Measurements from ENCODE around the gene VIT.

VIT gene

DNA sequence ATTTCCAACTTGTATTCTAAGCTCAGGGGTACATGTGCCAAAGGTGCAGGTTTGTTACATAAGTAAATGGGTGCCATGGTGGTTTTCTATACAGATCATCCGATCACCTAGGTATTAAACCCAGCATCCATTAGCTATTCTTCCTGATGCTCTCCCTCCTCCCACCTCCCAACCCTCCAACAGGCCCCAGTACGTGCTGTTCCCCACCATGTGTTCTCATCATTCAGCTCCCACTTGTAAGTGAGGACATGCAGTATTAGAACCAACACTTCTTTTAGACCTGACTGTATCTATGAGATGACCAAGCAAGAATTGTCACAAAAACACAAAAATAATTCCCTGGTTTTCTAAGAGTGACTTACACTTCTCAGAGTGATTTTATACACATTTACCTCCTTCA lies 83.0 kb downstream of the VIT start:
- DNase-seq (ENCODE audit: low read depth in 2 of 2), result no peak
- TF ChIP-seq, protein P1, sequence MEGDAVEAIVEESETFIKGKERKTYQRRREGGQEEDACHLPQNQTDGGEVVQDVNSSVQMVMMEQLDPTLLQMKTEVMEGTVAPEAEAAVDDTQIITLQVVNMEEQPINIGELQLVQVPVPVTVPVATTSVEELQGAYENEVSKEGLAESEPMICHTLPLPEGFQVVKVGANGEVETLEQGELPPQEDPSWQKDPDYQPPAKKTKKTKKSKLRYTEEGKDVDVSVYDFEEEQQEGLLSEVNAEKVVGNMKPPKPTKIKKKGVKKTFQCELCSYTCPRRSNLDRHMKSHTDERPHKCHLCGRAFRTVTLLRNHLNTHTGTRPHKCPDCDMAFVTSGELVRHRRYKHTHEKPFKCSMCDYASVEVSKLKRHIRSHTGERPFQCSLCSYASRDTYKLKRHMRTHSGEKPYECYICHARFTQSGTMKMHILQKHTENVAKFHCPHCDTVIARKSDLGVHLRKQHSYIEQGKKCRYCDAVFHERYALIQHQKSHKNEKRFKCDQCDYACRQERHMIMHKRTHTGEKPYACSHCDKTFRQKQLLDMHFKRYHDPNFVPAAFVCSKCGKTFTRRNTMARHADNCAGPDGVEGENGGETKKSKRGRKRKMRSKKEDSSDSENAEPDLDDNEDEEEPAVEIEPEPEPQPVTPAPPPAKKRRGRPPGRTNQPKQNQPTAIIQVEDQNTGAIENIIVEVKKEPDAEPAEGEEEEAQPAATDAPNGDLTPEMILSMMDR (IDR thresholded peaks at IDR 0.05; ENCODE audit: low read depth, low read length), result no peak
- H3K4me3 ChIP-seq (replicated peaks in 1 of 2; ENCODE audit: low read depth in 2 of 2, low read length in 2 of 2), result no peak overlapping the region

GRCh38 chr2:36780231-36780839 lies 83.8 kb downstream of the VIT start:
- peak overlapping the region; percentile 9 to 26 for H3K4me3 ChIP-seq (replicated peaks in 1 of 2; ENCODE audit: low read depth in 2 of 2, low read length in 2 of 2)
- TF ChIP-seq, protein P1 (IDR thresholded peaks at IDR 0.05; ENCODE audit: low read depth, low read length), result peak; percentile 80
- peak; percentile 76 to 78 for DNase-seq (ENCODE audit: low read depth in 2 of 2)

- DNase-seq (ENCODE audit: low read depth in 2 of 2), result peak in 1 of 2 donors; percentile 3
- TF ChIP-seq, protein P1 (IDR thresholded peaks at IDR 0.05; ENCODE audit: low read depth, low read length), result no peak
- peak overlapping the region in 1 of 2 donors; percentile 9 for H3K4me3 ChIP-seq (replicated peaks in 1 of 2; ENCODE audit: low read depth in 2 of 2, low read length in 2 of 2)
These were observed 85.6 kb downstream of the VIT start for GRCh38 chr2:36781907-36782720.

GRCh38 chr2:36783246-36783645 lies 86.7 kb downstream of the VIT start:
- H3K4me3 ChIP-seq (replicated peaks in 1 of 2; ENCODE audit: low read depth in 2 of 2, low read length in 2 of 2), result no peak overlapping the region
- TF ChIP-seq, protein P1 (IDR thresholded peaks at IDR 0.05; ENCODE audit: low read depth, low read length), result no peak
- no peak for DNase-seq (ENCODE audit: low read depth in 2 of 2)

GRCh38 chr2:36785179-36785795 lies 88.8 kb downstream of the VIT start:
- H3K4me3 ChIP-seq (replicated peaks in 1 of 2; ENCODE audit: low read depth in 2 of 2, low read length in 2 of 2), result no peak overlapping the region
- TF ChIP-seq, protein P1 (IDR thresholded peaks at IDR 0.05; ENCODE audit: low read depth, low read length), result peak; percentile 96
- DNase-seq (ENCODE audit: low read depth in 2 of 2), result peak; percentile 73 to 80

DNA sequence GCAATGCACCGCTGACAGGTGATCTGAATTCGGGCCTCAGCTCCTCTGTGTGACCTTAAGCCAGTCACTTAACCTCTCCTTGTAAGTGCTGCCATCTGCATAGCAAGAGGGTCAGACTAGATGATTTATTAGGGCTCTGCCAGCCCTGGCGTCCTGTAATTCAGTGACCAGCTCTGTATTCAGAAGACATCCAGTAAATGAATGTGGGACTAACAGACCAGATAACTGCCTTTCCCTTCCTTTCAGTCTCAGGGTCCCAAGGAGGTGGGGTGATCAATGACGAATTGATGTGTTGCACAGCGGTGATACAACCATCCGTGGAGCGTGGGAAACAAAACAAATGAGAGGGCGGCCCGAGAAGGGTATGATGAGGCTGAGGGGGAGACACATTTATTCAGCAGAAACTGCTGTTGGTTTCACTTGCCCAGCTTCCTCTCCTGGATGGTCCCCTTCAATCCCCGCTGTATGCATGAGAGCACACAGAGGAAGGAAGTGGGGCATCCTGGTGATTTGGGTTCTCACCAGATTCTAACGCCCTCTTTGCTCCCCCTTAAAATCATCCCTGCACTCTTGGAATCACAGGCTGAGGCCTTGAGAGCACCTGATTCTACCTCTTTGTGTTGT lies 92.8 kb downstream of the VIT start:
- no peak overlapping the region for H3K4me3 ChIP-seq (replicated peaks in 1 of 2; ENCODE audit: low read depth in 2 of 2, low read length in 2 of 2)
- TF ChIP-seq, protein P1 (IDR thresholded peaks at IDR 0.05; ENCODE audit: low read depth, low read length), result no peak
- no peak for DNase-seq (ENCODE audit: low read depth in 2 of 2)
